Kidney glomerular epithelial cell (primary cell): Measurements from ENCODE around the gene SH3GL3.
A peak's percentile ranks its signal among the peaks of the same experiment; 100 is the strongest.

ENCODE experiments used
- DNase-seq: peaks from one replicate; lab custom pipeline; 2025; lab: John Stamatoyannopoulos, UW

Gene SH3GL3

GRCh38 chr15:83462026-83462425 is 14.9 kb downstream of the SH3GL3 start:
- DNase-seq: no peak

GRCh38 chr15:83462953-83463433 is 15.9 kb downstream of the SH3GL3 start:
- DNase-seq: no peak

GRCh38 chr15:83470887-83471286 is 23.7 kb downstream of the SH3GL3 start:
- DNase-seq: no peak

GRCh38 chr15:83471307-83471866 is 24.2 kb downstream of the SH3GL3 start:
- no peak for DNase-seq

GRCh38 chr15:83472151-83472550 is 25.0 kb downstream of the SH3GL3 start:
- DNase-seq: no peak

- DNase-seq: no peak
Observed at GRCh38 chr15:83472797-83473196, 25.7 kb downstream of the SH3GL3 start.

GRCh38 chr15:83474578-83474977 is 27.4 kb downstream of the SH3GL3 start:
- DNase-seq: no peak

GRCh38 chr15:83475551-83475950 is 28.4 kb downstream of the SH3GL3 start:
- DNase-seq: peak; percentile 56

GRCh38 chr15:83476066-83476465 is 28.9 kb downstream of the SH3GL3 start:
- DNase-seq: no peak

- DNase-seq: no peak
Observed at GRCh38 chr15:83476708-83477107, 29.6 kb downstream of the SH3GL3 start.

GRCh38 chr15:83477172-83477807 is 30.1 kb downstream of the SH3GL3 start:
- DNase-seq: no peak

- DNase-seq: no peak
Observed at GRCh38 chr15:83477808-83478537, 30.8 kb downstream of the SH3GL3 start.

GRCh38 chr15:83483612-83484011 is 36.5 kb downstream of the SH3GL3 start:
- no peak for DNase-seq

- no peak for DNase-seq
Observed at GRCh38 chr15:83484636-83485035, 37.5 kb downstream of the SH3GL3 start.

- no peak for DNase-seq
Observed at GRCh38 chr15:83486363-83486762, 39.2 kb downstream of the SH3GL3 start.

GRCh38 chr15:83487519-83487918 is 40.4 kb downstream of the SH3GL3 start:
- no peak for DNase-seq

GRCh38 chr15:83489690-83490089 is 42.5 kb downstream of the SH3GL3 start:
- DNase-seq: no peak

GRCh38 chr15:83491486-83491885 is 44.3 kb downstream of the SH3GL3 start:
- no peak for DNase-seq

GRCh38 chr15:83496766-83497165 is 49.6 kb downstream of the SH3GL3 start:
- no peak for DNase-seq

- DNase-seq: no peak
Observed at GRCh38 chr15:83498374-83498773, 51.2 kb downstream of the SH3GL3 start.

- no peak for DNase-seq
Observed at GRCh38 chr15:83498801-83499200, 51.7 kb downstream of the SH3GL3 start.

- DNase-seq: no peak
Observed at GRCh38 chr15:83499476-83499875, 52.3 kb downstream of the SH3GL3 start.
